GM12878 (cell line): ENCODE data around the gene AGTPBP1. TPM values are rescaled to one million over a fixed set of nuclear protein-coding genes. Genes with fewer than 3 reads are reported as not detected.

ENCODE experiments used
- ATAC-seq: fragments of 200-7000 bp; cut with Tn5 transposase; 3 replicates; pipeline ENCODE4 v1.9.1; 2020; ENCODE audit warnings: mild to moderate bottlenecking, moderate library complexity
- Bru-seq: library from RNA; stranded (reverse); fragments of 400-500 nt; gene quantifications from one replicate; lab custom pipeline; 2021; lab: Mats Ljungman, UMichigan
- BruChase-seq, 2 experiments: library from RNA; stranded (reverse); fragments of 400-500 nt; gene quantifications; one replicate each; lab custom pipeline; 2021; lab: Mats Ljungman, UMichigan
- BruUV-seq: library from RNA; stranded (reverse); fragments of 400-500 nt; replicated peaks from 2 replicates; lab custom pipeline; 2021; lab: Mats Ljungman, UMichigan
- CTCF ChIA-PET: fragments of 300-600 bp; sonication (Branson Sonifier 250); formaldehyde crosslinking; extraction: SDS; loops from one replicate; lab custom pipeline; 2021; ENCODE audit warnings: inconsistent platforms; lab: Yijun Ruan, JAX
- POLR2A ChIA-PET: fragments of 350-600 bp; formaldehyde crosslinking; extraction: SDS; loops from one replicate; lab custom pipeline; 2021; ENCODE audit warnings: inconsistent platforms; lab: Charles Lee
- RAD21 ChIA-PET: fragments of 300-600 bp; sonication (Branson Sonifier 250); formaldehyde crosslinking; loops from one replicate; lab custom pipeline; 2023; ENCODE audit warnings: antibody characterized with exemption; ENCODE audit not compliant: unreplicated experiment; lab: Charles Lee
- SMC1A ChIA-PET: fragments of 300-600 bp; sonication (Branson Sonifier 250); formaldehyde crosslinking; loops from one replicate; lab custom pipeline; 2023; ENCODE audit not compliant: unreplicated experiment, uncharacterized antibody; lab: Charles Lee
- DNase-seq: peaks from one replicate; pipeline ENCODE4 v3.0.0-alpha.2; 2011; ENCODE audit warnings: low read depth, low spot score
- FAIRE-seq: peaks from 3 replicates; lab custom pipeline; 2011; peaks lifted over from hg19 to GRCh38; lab: Jason Lieb, UNC
- H2AFZ ChIP-seq: 2 replicates; pipeline ENCODE4 v1.6.0; 2011; ENCODE audit warnings: low read depth, low read length, control low read depth; ENCODE audit not compliant: control insufficient read depth
- H3K27ac ChIP-seq: 2 replicates; pipeline ENCODE4 v1.5.1; 2011; ENCODE audit warnings: control low read depth; ENCODE audit not compliant: control insufficient read depth, insufficient read depth
- H3K27me3 ChIP-seq, 2 experiments: replicated peaks in 1 of 2; 2 replicates each; pipeline versions ENCODE4 v1.6.0 to v1.6.1; 2011; ENCODE audit warnings: low read length in 1 of 2; ENCODE audit not compliant: control insufficient read depth in 2 of 2, insufficient read depth in 2 of 2
- H3K36me3 ChIP-seq, 2 experiments: 2 replicates each; pipeline ENCODE4 v1.5.1; 2011; ENCODE audit warnings: low read length in 1 of 2; ENCODE audit not compliant: control insufficient read depth in 2 of 2, insufficient read depth in 2 of 2
- H3K4me1 ChIP-seq: 2 replicates; pipeline ENCODE4 v1.6.1; 2011; ENCODE audit warnings: mild to moderate bottlenecking, low read length, moderate library complexity, mixed read lengths; ENCODE audit not compliant: control insufficient read depth, insufficient read depth
- H3K4me2 ChIP-seq: 2 replicates; pipeline ENCODE4 v1.6.0; 2011; ENCODE audit warnings: control low read depth; ENCODE audit not compliant: control insufficient read depth, insufficient read depth
- H3K4me3 ChIP-seq: fragments of 200-600 bp; sonication (generic); 2 replicates; pipeline ENCODE4 v1.5.1; 2016
- H3K79me2 ChIP-seq: 2 replicates; pipeline ENCODE4 v1.6.0; 2011; ENCODE audit warnings: low read length; ENCODE audit not compliant: control insufficient read depth, insufficient read depth
- H3K9ac ChIP-seq: 2 replicates; pipeline ENCODE4 v1.8.0; 2011; ENCODE audit warnings: low read length, control low read depth, mixed read lengths; ENCODE audit not compliant: control insufficient read depth, insufficient read depth
- H3K9me3 ChIP-seq: replicated peaks from 3 replicates; pipeline ENCODE4 v1.5.1; 2011; ENCODE audit warnings: mild to moderate bottlenecking, low read length; ENCODE audit not compliant: control insufficient read depth, insufficient read depth
- H4K20me1 ChIP-seq: 2 replicates; pipeline ENCODE4 v1.6.0; 2011; ENCODE audit not compliant: control insufficient read depth, insufficient read depth
- HDAC2 ChIP-seq: fragments of 200-600 bp; sonication (generic); IDR thresholded peaks from 2 replicates; pipeline ENCODE4 v1.6.1; 2017
- NFYA ChIP-seq: IDR thresholded peaks from 2 replicates; pipeline ENCODE4 v1.6.1; 2011; ENCODE audit warnings: low read depth, mild to moderate bottlenecking, low read length, improper control_type of control experiment, borderline replicate concordance
- RFX5 ChIP-seq: IDR thresholded peaks from 2 replicates; pipeline ENCODE4 v1.6.1; 2011; ENCODE audit warnings: low read depth, low read length, improper control_type of control experiment
- SMC3 ChIP-seq: IDR thresholded peaks from 2 replicates; pipeline ENCODE4 v1.6.1; 2011; ENCODE audit warnings: low read length, improper control_type of control experiment, borderline replicate concordance
- STAT1 ChIP-seq: fragments of 450-650 bp; conservative IDR thresholded peaks from 2 replicates; pipeline ENCODE4 v1.6.1; 2014; ENCODE audit warnings: antibody characterized with exemption, mild to moderate bottlenecking
- TBL1XR1 ChIP-seq: IDR thresholded peaks from 2 replicates; pipeline ENCODE4 v1.6.1; 2012; ENCODE audit warnings: low read depth, low read length, improper control_type of control experiment
- YBX1 ChIP-seq: fragments of 450-650 bp; IDR thresholded peaks from 2 replicates; pipeline ENCODE4 v1.6.1; 2016; ENCODE audit warnings: antibody characterized with exemption
- WGBS: methylation state at CpG from one replicate; pipeline ENCODE4 v1.1.6; 2016; ENCODE audit warnings: low lambda C conversion rate; ENCODE audit not compliant: insufficient replicate concordance, insufficient coverage; ENCODE audit errors: missing lambda C conversion rate; 5-methylcytosine and 5-hydroxymethylcytosine counted together
- in situ Hi-C: fragments of 300-500 bp; cut with MboI; formaldehyde crosslinking; loops from 9 replicates; pipeline ENCODE4 v1.14.3; 2018; ENCODE audit warnings: mixed read lengths
- intact Hi-C: fragments of 100-400 bp; cut with micrococcal nuclease; formaldehyde crosslinking; loops from one replicate; pipeline ENCODE4 v1.14.2; 2022; ENCODE audit not compliant: unreplicated experiment
- long read RNA-seq, 2 experiments: library from polyadenylated mRNA; unstranded; transcript quantifications; one replicate each; pipeline ENCODE4 v2.0.0, GENCODE V29; 2019 to 2020
- polyA minus RNA-seq, 3 experiments: library from RNA; depleted of rRNA, polyadenylated mRNA; stranded (reverse); fragments of >200 nt; gene quantifications; 2 replicates each; pipeline ENCODE4 v1.2.3, GENCODE V29; 2011
- polyA plus RNA-seq, 11 experiments: library from polyadenylated mRNA; depleted of rRNA in 4 of 11; unstranded in 6 of 11; stranded (reverse) in 5 of 11; fragments of >200 nt; fragmentation: Nextera tagmentation in 4 of 11; fragmentation: Illumina TruSeq in 1 of 11; extraction: Ambion mirVana in 4 of 11; extraction: Trizol in 1 of 11; gene quantifications; 1 replicate in 1 of 11; 2 replicates in 10 of 11; pipeline versions ENCODE4 v1.2.1 to v1.2.3, GENCODE V29; 2011 to 2016; ENCODE audit warnings: inconsistent platforms in 2 of 11, missing spikeins in 2 of 11, low read depth in 1 of 11
- total RNA-seq, 4 experiments: library from RNA; depleted of rRNA in 3 of 4; stranded (reverse); fragments of >200 nt in 3 of 4; fragmentation: Illumina TruSeq in 1 of 4; extraction: Trizol in 1 of 4; gene quantifications; 2 replicates each; pipeline versions ENCODE4 v1.2.1 to v1.2.3, GENCODE V29; 2013 to 2021
- TF ChIP-seq, protein P1 (sequence below): IDR thresholded peaks from 2 replicates; pipeline ENCODE4 v1.6.1; 2012; ENCODE audit warnings: low read length, inconsistent platforms
- TF ChIP-seq, protein P2 (sequence below): fragments of 450-650 bp; IDR thresholded peaks from 2 replicates; pipeline ENCODE4 v1.6.1; 2017; ENCODE audit warnings: antibody characterized with exemption, mild to moderate bottlenecking, moderate library complexity

Gene AGTPBP1, protein sequence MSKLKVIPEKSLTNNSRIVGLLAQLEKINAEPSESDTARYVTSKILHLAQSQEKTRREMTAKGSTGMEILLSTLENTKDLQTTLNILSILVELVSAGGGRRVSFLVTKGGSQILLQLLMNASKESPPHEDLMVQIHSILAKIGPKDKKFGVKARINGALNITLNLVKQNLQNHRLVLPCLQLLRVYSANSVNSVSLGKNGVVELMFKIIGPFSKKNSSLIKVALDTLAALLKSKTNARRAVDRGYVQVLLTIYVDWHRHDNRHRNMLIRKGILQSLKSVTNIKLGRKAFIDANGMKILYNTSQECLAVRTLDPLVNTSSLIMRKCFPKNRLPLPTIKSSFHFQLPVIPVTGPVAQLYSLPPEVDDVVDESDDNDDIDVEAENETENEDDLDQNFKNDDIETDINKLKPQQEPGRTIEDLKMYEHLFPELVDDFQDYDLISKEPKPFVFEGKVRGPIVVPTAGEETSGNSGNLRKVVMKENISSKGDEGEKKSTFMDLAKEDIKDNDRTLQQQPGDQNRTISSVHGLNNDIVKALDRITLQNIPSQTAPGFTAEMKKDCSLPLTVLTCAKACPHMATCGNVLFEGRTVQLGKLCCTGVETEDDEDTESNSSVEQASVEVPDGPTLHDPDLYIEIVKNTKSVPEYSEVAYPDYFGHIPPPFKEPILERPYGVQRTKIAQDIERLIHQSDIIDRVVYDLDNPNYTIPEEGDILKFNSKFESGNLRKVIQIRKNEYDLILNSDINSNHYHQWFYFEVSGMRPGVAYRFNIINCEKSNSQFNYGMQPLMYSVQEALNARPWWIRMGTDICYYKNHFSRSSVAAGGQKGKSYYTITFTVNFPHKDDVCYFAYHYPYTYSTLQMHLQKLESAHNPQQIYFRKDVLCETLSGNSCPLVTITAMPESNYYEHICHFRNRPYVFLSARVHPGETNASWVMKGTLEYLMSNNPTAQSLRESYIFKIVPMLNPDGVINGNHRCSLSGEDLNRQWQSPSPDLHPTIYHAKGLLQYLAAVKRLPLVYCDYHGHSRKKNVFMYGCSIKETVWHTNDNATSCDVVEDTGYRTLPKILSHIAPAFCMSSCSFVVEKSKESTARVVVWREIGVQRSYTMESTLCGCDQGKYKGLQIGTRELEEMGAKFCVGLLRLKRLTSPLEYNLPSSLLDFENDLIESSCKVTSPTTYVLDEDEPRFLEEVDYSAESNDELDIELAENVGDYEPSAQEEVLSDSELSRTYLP
- 67.6 and 70.4 TPM in 2 replicates for total RNA-seq (2013; cell fraction: nucleolus; rRNA removed)
- 21.9 and 28.6 TPM in 2 replicates for total RNA-seq (2014; rRNA removed)
- total RNA-seq (2014; rRNA removed; fragmentation: Illumina TruSeq; extraction: Trizol) = 35.2 and 35.9 TPM in 2 replicates
- total RNA-seq (2021) = 26.3 and 27.9 TPM in 2 replicates
- polyA plus RNA-seq (2011; ENCODE audit: low read depth) = 7.5 TPM
- 25.5 and 43.6 TPM in 2 replicates for polyA plus RNA-seq (2011; rRNA removed)
- polyA plus RNA-seq (2011; cell fraction: cytosol; rRNA removed) = 7.8 and 8.4 TPM in 2 replicates
- polyA plus RNA-seq (2011; cell fraction: nucleus; rRNA removed) = 18.1 and 18.6 TPM in 2 replicates
- 10.5 and 14.7 TPM in 2 replicates for polyA plus RNA-seq (2012)
- 23.1 and 28.3 TPM in 2 replicates for polyA plus RNA-seq (2014; fragmentation: Illumina TruSeq; extraction: Trizol)
- polyA plus RNA-seq (2014; fragmentation: Nextera tagmentation; extraction: Ambion mirVana) = 1 to 10 TPM; 6.1 to 7.9 TPM
- polyA plus RNA-seq (2014; rRNA removed) = 13.3 and 18.1 TPM in 2 replicates
- 10 to 100 TPM; 17.9 to 18.0 TPM for polyA plus RNA-seq (2016; fragmentation: Nextera tagmentation; extraction: Ambion mirVana)
- polyA minus RNA-seq (2011; rRNA and poly(A)+ RNA removed) = 25.8 and 42.1 TPM in 2 replicates
- 10.2 and 15.1 TPM in 2 replicates for polyA minus RNA-seq (2011; cell fraction: cytosol; rRNA and poly(A)+ RNA removed)
- 11.1 and 19.0 TPM in 2 replicates for polyA minus RNA-seq (2011; cell fraction: nucleus; rRNA and poly(A)+ RNA removed)
- percentile 72 among the genes with signal in this experiment for Bru-seq, nascent RNA
- BruChase-seq, experiment 1, labeled RNA remaining after a 6-hour chase = percentile 67 among the genes with signal in this experiment
- BruChase-seq, experiment 2, labeled RNA remaining after a 2-hour chase = percentile 74 among the genes with signal in this experiment
- long read RNA-seq, experiment 1, full-length matches to known transcripts = 3 of 5 reads
- long read RNA-seq, experiment 1, partial matches to known transcripts = 0 of 5 reads
- long read RNA-seq, experiment 1, other reads (novel, unspliced or antisense) = 2 of 5 reads
- long read RNA-seq, experiment 2, partial matches to known transcripts = 18 of 24 reads
- long read RNA-seq, experiment 2, other reads (novel, unspliced or antisense) = 6 of 24 reads

DNA sequence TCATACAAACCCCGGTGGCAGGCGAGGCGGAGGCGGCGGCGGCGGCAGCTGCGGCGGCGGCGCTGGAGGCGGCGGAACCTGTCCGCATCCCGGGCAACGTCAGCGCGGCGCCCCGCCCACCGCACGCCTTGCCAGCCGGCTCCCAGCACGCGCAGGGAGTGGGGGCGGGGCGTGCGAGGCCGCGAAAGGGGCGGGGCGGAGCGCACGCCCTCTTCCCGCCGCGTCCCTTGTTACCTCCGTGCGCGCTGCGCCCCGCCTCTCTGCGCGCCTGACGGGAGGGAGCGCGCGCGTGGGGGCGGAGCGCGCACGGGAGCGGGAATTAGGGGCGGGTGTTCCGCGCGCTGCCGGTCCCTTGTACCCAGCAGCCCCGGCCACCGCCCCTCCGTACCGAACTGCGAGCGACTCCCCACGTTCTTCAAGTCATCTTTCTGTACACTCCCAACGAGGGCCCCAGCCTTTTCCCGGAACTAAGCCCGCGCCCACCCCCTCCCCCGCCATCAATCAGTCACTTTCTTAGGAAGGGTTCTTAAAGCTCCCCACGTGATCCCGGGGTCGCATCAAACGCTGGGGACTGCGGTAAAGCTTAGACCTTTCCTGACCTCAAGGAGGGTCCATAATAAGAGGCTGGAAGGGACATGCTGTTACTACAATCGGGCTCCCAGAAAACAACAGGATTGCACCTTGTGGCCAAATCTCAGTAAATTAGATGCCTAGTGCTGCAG is at the start of gene AGTPBP1:
Gene AGTPBP1 (minus strand): TSS at position 80 of the 722 bp plus-strand sequence. CDS start 29,421 bp downstream, outside the sequence.
- peak; percentile 89 for ATAC-seq
- CTCF ChIA-PET = interaction anchor here (2.1 kb wide), 1 partner anchor 44 kb away, joined by 7 read pairs; no protein-coding TSS in a partner anchor
- no TSS peak for BruUV-seq
- TF ChIP-seq NFYA (no peak), TBL1XR1 (no peak), YBX1 (no peak), SMC3 (no peak), RFX5 (no peak), STAT1 (no peak), HDAC2 (no peak)
- TF ChIP-seq, protein P1, sequence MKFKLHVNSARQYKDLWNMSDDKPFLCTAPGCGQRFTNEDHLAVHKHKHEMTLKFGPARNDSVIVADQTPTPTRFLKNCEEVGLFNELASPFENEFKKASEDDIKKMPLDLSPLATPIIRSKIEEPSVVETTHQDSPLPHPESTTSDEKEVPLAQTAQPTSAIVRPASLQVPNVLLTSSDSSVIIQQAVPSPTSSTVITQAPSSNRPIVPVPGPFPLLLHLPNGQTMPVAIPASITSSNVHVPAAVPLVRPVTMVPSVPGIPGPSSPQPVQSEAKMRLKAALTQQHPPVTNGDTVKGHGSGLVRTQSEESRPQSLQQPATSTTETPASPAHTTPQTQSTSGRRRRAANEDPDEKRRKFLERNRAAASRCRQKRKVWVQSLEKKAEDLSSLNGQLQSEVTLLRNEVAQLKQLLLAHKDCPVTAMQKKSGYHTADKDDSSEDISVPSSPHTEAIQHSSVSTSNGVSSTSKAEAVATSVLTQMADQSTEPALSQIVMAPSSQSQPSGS = no peak
- TF ChIP-seq, protein P2, sequence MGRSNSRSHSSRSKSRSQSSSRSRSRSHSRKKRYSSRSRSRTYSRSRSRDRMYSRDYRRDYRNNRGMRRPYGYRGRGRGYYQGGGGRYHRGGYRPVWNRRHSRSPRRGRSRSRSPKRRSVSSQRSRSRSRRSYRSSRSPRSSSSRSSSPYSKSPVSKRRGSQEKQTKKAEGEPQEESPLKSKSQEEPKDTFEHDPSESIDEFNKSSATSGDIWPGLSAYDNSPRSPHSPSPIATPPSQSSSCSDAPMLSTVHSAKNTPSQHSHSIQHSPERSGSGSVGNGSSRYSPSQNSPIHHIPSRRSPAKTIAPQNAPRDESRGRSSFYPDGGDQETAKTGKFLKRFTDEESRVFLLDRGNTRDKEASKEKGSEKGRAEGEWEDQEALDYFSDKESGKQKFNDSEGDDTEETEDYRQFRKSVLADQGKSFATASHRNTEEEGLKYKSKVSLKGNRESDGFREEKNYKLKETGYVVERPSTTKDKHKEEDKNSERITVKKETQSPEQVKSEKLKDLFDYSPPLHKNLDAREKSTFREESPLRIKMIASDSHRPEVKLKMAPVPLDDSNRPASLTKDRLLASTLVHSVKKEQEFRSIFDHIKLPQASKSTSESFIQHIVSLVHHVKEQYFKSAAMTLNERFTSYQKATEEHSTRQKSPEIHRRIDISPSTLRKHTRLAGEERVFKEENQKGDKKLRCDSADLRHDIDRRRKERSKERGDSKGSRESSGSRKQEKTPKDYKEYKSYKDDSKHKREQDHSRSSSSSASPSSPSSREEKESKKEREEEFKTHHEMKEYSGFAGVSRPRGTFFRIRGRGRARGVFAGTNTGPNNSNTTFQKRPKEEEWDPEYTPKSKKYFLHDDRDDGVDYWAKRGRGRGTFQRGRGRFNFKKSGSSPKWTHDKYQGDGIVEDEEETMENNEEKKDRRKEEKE = no peak

More for the DNA sequence above, at the start of gene AGTPBP1:
- POLR2A ChIA-PET = interaction anchor here (0.6 to 1.1 kb wide), 6 partner anchors 14 to 1786 kb away, joined by 3 to 5 read pairs (median 3); no protein-coding TSS in a partner anchor
- Histone ChIP-seq H3K4me3 (peak within 1 kb of the TSS; percentile 91), H3K9ac (peak within 1 kb of the TSS; percentile 76), H3K4me2 (peak within 1 kb of the TSS; percentile 98), H3K4me1 (no peaks in the 10 kb centered on the region), H3K9me3 (no peaks in the 10 kb centered on the region), H3K27me3 (no peaks in the 10 kb centered on the region), H4K20me1 (no peaks in the 10 kb centered on the region), H3K36me3 (no peaks in the 10 kb centered on the region), H3K79me2 (peaks cover 33% of the 10 kb centered on the region), H2AFZ (peak within 1 kb of the TSS; percentile 97), H3K27ac (peak within 1 kb of the TSS; percentile 77)
- in situ Hi-C loops (no loop called here), intact Hi-C loops (loop anchor here (5.0 kb wide), 2 partner anchors 45 to 200 kb away; partner anchors contain the start of gene NAA35)
- RAD21 ChIA-PET = interaction anchor here (1.1 kb wide), 1 partner anchor 1448 kb away, joined by 3 read pairs; no protein-coding TSS in a partner anchor
- DNase-seq = peak; percentile 75
- WGBS = 1% methylated on average over 40 of the region's 77 CpGs
- SMC1A ChIA-PET = interaction anchor here (3.7 kb wide), 1 partner anchor 27 kb away, joined by 17 read pairs; no protein-coding TSS in a partner anchor
- FAIRE-seq = peak; percentile 88
